DMS114 treated with DMSO at 0.1 percent for 48 hours (cell line): ENCODE measurements around the gene CHST11.
"Not testable (repeated sequence)": the region's sequence is repeated elsewhere in the genome, so short reads cannot be mapped to it uniquely, and the experiment has no call there.

ENCODE experiments used
- DNase-seq: peaks from one replicate; lab custom pipeline; 2025; ENCODE audit not compliant: unreplicated experiment; lab: John Stamatoyannopoulos, UW

The CHST11 gene

DNA sequence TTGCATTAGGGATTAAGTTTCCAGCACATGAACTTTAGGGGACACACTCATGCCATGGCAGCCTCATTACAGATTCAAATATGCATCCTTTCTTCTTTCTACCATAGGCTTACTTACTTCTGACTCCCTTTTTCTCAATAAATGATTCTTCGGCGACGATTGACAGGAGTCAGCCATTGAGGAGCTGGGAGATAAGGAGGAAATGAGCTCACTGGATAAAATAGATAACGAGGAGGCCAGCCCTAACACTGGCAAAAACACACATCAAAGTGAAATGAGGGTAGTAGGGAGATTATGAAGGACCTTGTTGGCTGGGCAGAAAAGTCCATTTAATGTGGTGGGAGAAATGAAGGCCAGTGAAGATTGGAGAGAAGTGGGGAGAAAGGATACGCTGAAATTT is 329.1 kb downstream of the CHST11 start:
- DNase-seq, result no peak

DNA sequence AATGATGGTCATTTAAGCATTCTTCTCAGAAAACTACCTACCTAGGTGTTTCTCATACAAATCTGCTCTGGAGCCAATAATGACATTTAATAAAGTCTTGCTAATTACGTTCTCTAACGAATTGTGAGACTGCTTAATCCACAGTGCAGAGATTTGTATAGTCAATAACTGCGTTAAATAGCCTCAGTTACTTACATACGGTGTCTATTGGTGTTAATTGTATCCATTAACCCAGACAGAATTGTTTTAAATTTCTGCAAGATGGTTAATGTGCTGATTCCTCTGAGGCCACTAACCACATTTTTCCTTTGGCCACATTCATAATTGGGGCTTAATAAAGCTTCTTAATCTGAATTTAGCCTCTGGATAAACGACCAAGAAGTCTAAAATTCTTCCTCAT is 329.6 kb downstream of the CHST11 start:
- no peak for DNase-seq

DNA sequence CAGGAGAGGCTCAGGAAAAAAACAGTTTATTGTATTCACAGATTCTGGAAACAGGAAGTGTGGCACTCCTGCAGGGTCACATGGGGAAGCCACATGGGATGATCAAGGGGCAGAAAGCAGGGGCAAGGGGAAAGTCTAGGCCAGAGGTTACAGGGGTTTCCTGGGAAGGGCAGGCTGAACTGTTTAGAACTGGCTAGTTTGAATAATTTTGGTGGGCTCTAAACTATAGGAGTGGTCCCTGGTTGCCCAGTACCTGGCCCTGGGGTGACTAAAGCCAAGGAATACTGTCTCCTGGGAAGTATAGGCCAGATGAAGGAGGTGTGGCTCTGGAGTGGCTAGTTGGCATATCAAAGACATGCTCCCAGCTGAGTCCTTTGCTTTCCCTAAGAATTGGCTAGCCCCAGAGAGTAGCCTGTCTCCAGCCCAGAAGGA is 332.1 kb downstream of the CHST11 start:
- DNase-seq, result no peak

DNA sequence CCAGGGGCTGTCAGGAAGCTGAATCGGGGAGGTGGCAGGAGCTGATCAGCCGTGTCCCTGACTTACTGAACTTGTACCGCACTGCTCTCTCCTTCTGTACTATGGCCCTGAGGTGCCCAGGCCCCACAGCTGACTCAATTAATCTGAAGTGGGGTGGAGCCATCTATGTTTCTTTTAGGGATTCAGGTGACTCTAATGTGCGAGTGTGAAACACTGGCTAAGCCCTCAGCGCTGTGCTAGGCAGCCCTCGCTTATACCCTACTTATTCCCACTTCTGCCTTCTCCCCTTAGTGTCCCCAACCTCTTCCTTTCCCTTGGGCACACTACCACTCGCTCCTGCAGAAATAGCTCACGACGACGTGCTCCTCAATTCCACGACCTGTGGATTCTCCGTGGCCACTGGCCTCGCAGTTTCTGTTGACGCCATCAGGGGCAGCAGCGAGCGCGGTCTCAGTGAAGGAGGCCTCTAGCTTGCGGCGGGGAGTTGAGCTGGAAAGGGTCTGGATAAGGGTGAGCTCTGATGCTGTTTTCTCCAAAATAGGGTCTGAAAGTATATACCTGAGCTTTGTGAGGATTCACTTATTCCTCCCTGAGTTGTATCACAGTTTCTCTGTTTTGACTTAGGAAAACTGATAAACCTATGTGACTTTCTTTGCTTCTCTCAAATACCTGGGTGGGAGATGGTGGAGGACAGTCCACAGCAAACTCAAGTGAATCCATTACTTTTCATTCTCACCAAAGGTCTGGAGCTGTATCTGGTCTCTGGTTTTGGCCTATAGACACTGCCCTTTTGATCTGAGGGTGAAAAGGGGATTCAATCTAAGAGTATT is 333.8 kb downstream of the CHST11 start:
- no peak for DNase-seq

DNA sequence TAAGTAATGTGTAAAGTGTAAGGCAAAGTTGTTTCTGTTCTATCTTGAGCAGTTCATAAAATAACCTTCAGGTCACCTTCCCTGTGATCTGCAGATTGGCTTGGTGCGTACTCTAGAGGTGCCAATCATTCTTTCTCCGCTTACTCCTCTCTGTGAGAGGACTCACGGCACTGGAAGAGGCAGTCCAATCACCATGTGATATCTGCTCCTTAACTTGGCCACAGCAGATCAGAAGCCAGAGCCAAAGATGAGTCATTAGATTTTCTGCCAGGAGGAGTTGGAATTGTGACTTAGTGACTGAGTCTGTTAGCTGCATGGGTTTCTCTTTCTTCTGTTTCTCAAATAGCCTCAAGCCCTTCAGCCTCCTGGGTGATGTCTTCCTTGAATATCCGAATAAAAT is 335.8 kb downstream of the CHST11 start:
- DNase-seq, result no peak

DNA sequence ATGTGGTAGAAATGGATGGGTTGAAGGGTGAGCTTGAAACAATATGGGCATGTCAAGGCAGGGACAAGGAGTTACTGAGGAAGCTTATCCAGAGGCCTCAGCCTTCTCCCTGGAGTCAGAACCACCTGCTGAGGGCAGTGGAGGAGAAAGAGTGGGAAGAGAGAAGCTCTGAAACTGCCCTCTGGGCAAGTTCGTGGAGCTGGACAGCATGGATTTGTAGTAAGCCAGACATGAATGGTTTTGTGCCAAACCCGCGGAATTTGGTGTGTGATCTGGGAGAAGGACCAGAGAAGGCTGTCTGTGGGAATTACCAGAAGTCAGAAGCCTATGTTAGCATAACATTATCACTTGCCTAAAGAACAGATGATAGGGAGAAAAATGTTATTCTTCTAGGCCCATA is 336.5 kb downstream of the CHST11 start:
- no peak for DNase-seq

DNA sequence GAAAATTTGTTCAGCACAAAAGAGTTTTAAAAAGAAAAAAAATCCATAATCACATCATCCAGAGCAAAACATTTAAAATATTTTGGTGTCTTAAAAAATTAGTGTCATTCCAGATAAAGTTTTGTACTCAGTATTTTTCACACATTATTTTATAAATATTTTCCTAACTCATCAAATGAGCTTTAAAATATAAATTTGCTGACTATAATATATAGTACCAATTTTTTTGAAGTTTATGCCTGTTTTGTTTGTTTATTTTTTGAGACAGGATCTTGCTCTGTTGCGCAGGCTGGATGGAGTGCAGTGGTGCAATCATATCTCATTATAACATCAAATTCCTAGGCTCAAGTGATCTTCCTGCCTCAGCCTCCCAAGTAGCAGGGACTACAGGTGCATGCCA is 337.2 kb downstream of the CHST11 start:
- DNase-seq, result no peak

DNA sequence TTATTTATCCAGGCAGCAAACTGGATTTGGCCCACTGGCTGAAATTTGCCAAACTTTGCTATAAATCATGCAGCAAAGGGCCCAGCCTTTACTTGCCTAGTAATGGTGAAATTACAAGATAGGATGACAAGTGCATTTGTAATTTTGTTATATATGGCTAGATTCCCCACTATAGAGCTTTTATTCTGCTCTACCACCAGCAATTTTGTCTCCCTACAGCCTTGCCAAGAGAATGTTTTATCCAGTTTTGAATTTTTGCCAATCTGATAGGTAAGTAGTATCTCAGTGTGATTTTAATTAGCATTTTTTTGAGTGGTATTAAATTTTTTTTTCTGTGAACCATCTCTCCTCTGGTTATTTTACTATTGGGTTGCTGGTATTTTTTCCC is 339.7 kb downstream of the CHST11 start:
- DNase-seq, result no peak

DNA sequence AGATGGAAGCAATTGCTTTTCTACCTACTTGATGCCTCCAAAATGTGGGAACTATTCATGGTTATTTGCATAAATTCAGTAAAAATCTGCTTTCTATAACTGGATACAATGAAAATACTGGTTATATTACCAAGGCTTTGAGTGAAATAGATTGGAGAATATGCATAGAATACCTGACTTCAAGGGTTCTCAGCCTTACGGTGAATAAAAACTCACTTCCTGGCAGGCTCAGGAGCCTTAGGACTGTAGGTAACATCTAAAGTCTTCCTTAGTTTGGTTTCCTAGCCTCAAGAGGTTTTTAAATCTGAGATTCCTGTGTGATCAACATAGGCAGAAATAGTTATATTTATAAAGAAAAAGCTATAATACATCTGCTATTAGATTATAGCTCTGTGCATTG is 342.7 kb downstream of the CHST11 start:
- DNase-seq, result no peak

DNA sequence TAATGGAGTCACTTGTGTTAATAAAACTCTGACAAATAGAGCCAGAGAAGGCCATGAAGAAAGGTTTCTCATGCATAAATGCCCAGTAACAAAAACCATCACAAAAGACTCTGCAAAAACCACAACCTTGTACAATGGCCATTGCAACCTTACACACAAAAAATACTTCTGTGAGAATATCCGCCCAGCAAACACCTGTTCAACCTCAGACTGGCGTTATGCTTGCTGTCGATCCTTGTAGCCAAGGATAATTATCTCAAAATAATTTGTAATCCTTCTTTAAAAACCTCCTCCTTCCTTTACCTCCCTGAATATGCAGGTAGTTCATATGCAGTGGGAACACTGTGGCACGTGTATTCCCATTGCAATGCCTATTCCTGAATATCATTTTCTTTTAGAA is 344.3 kb downstream of the CHST11 start:
- no peak for DNase-seq

DNA sequence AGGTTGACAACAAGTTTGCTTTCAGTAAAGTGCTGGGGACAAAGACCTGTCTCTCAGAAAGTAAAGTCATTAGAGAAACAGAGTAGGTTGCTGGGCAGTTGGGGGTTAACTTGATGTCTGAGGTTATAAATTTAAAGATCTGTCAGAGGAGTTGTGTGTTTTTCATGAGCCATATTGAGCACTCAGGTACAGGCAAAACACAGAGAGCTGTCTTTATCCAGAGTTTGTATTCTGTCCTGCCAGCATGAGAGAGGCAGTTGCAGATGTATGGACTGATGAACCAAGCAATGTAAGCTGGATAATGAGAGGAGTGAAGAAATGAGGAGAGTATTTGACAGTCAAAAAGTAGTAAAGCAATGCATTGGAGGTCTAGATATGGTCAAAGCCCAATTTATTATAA is 344.7 kb downstream of the CHST11 start:
- no peak for DNase-seq

DNA sequence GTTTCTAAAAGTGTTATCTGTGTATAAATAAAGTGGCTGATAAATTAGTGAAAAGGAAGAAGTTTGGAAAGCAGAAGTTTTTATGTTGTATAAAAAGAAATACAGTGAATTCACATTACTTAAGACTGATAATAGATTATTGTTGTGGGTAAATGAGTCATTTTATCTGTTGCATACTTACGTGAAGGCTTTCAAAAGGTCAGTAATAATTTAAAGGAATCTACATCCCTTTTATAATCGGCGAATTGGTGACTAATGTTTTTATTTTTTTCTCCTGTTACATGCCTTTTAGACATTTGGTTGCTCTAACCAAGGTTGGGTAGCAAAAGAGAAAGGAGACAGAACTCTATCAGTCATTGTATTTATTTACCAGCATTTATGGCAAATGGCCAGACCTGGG is 345.5 kb downstream of the CHST11 start:
- no peak for DNase-seq

DNA sequence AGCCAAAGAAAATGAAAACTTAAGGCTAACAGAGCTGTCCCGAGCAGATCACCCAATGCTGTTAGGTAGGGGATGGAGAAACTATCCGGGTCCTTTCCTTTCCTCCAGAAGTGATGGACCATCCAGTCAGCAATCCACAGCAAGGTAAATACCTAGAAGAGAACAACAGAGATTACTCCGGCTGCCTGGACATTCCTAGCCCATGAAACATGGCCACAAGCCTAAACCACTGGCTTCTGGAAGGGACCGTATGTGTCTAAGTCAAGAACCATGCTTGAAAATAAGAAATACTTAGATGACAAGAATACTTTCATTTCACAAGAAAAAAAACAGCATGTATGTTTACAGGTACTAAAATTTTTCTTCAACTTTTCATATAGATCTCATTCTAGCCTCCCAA is 348.4 kb downstream of the CHST11 start:
- DNase-seq, result no peak

DNA sequence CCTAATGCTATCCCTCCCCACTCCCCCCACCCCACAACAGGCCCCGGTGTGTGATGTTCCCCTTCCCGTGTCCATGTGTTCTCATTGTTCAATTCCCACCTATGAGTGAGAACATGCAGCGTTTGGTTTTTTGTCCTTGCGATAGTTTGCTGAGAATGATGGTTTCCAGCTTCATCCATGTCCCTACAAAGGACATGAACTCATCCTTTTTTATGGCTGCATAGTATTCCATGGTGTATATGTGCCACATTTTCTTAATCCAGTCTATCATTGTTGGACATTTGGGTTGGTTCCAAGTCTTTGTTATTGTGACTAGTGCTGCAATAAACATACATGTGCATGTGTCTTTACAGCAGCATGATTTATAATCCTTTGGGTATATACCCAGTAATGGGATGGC is 349.4 kb downstream of the CHST11 start:
- DNase-seq, result not testable (repeated sequence)

DNA sequence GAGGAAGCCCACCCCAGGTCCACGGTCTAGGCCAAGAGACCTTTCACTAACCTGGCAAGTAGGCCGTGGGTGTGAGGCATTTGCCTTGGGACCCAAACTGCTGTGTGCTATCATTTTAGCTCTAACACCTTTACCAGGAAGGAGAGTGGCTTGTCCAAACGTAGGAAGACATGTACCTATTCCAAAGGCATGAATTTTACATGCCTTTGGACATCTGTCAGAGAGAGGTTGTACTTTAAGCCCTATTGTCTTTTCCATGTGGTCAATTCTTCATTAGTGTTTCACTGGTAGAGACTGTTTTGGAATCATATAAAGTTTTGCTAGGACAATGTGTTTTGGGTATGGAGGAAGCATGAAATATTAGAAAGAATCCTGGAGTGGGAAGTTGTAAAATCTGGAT is 352.5 kb downstream of the CHST11 start:
- DNase-seq, result no peak

DNA sequence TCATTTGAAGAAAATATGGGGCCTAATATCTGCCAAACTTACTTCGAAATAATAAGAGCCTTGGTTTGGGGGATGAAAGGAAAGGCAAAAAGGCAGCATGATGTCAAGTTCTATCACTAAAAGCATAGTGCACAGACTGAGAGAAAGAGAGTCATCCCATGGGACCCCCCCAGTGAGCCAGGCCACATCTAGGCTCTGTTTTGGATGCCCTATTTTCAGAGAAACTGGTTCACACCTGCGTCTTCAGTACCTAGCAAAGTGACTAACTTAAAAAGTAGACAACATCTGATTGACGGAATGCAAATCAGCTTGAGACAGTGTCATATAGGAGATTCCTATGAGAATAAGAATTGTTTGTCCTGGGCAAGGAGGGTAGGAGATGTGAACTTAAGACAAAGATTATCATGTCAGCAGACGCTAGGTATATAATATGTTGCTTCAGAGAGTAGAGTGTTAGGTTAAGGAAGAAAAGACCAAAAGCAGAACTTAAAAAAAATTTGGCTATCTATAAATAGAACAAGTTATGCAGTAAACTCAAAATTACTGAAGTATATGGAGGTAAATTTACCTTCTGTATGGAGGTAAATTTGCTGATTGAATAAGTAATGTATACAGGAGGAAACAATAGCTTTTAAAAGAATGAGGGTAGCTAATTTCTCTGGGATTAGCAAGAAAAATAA is 353.1 kb downstream of the CHST11 start:
- DNase-seq, result no peak
